Omental fat pad (tissue), 4 donors: Measurements from ENCODE around the gene SIM1. TPM values are rescaled to one million over a fixed set of nuclear protein-coding genes. Genes with fewer than 3 reads are reported as not detected.

Source experiments
- ATAC-seq: fragments of 150-250 bp; one replicate; pipeline ENCODE4 v1.9.1; 2016; ENCODE audit warnings: mild to moderate bottlenecking, moderate library complexity; ENCODE audit not compliant: low FRiP score
- DNase-seq: peaks from one replicate; pipeline ENCODE4 v3.0.0-alpha.2; 2019; ENCODE audit warnings: low spot score
- CTCF ChIP-seq, 3 donors: fragments of 450-650 bp; IDR thresholded peaks; one replicate each; pipeline ENCODE4 v1.5.1; 2016 to 2017; ENCODE audit warnings: antibody characterized with exemption in 3 of 3, mild to moderate bottlenecking in 3 of 3, moderate library complexity in 2 of 3
- total RNA-seq, 4 donors: library from RNA; depleted of rRNA; stranded (reverse); fragments of >200 nt; gene quantifications; one replicate each; pipeline ENCODE4 v1.1.0, GENCODE V29; 2016

SIM1 gene
- total RNA-seq, 4 donors from 2014 or later = 0.32 TPM; not detected in 3

GRCh38 chr6:100415768-100416167 is 49.0 kb downstream of the SIM1 start:
- no peak for TF ChIP-seq CTCF (IDR thresholded peaks at IDR 0.05)
- DNase-seq (no peak), ATAC-seq (no peak)

DNA sequence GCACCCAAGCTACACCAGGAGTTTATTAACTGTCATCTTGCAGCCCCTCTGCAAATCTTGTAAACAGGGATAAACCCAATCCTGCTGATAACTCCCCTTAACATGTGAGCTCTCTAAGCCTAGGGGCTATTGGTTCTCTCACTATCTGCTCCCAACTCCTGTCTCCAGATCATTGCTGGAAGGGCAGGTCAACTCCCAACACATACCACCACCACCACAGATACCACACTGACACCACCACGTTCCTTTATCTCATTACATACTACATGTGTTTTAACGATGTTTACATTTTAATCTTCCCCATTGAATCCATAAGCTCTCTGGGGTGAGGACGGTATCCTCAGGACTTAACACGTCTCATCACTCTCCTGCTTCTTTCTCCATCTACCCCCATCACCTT is 51.8 kb downstream of the SIM1 start:
- DNase-seq (no peak), ATAC-seq (no peak)
- no peak for TF ChIP-seq CTCF (IDR thresholded peaks at IDR 0.05)

- ATAC-seq = no peak
- TF ChIP-seq CTCF (IDR thresholded peaks at IDR 0.05) = no peak
These were observed 60.7 kb downstream of the SIM1 start for GRCh38 chr6:100404051-100404450.

GRCh38 chr6:100393493-100393892 is 71.2 kb downstream of the SIM1 start:
- ATAC-seq (no peak), DNase-seq (no peak)
- no peak for TF ChIP-seq CTCF (IDR thresholded peaks at IDR 0.05)

More at GRCh38 chr6:100404051-100404450, 60.7 kb downstream of the SIM1 start:
- no peak for DNase-seq

- no peak for DNase-seq
- ATAC-seq = no peak
- no peak for TF ChIP-seq CTCF (IDR thresholded peaks at IDR 0.05)
These were observed 72.3 kb downstream of the SIM1 start for GRCh38 chr6:100392423-100392822.

- ATAC-seq (no peak), DNase-seq (no peak)
- no peak for TF ChIP-seq CTCF (IDR thresholded peaks at IDR 0.05)
These were observed 75.7 kb downstream of the SIM1 start for GRCh38 chr6:100388868-100389519.

- ATAC-seq (no peak), DNase-seq (no peak)
These were observed 81.9 kb downstream of the SIM1 start for GRCh38 chr6:100382767-100383195.

More at GRCh38 chr6:100382767-100383195, 81.9 kb downstream of the SIM1 start:
- no peak for TF ChIP-seq CTCF (IDR thresholded peaks at IDR 0.05)
